HL-60 (cell line): Measurements from ENCODE around the gene FANCI.

ENCODE experiments used
- DNase-seq, 2 experiments: peaks; one replicate each; pipeline ENCODE4 v3.0.0-alpha.2; 2010 to 2020; ENCODE audit warnings: low read depth in 1 of 2, low spot score in 1 of 2
- H3K27ac ChIP-seq: fragments of 250-450 bp; sonication (Bioruptor Pico); replicated peaks from 2 replicates; pipeline ENCODE4 v1.5.1; 2020; ENCODE audit warnings: mild to moderate bottlenecking, moderate library complexity
- H3K27me3 ChIP-seq: fragments of 250-450 bp; sonication (Bioruptor Pico); 2 replicates; pipeline ENCODE4 v1.5.1; 2021; ENCODE audit warnings: mild to moderate bottlenecking, moderate library complexity; ENCODE audit not compliant: insufficient read depth, poor library complexity, severe bottlenecking
- H3K4me3 ChIP-seq: replicated peaks from 2 replicates; pipeline ENCODE4 v1.5.1; 2011; ENCODE audit warnings: mild to moderate bottlenecking, control low read depth, low read length; ENCODE audit not compliant: insufficient read depth
- CTCF ChIP-seq: IDR thresholded peaks from one replicate; pipeline ENCODE4 v1.5.1; 2011; ENCODE audit warnings: low read length, control low read depth, inconsistent platforms; ENCODE audit not compliant: insufficient read depth
- GABPA ChIP-seq: IDR thresholded peaks from 2 replicates; pipeline ENCODE4 v1.6.1; 2012; ENCODE audit warnings: low read depth
- POLR2AphosphoS5 ChIP-seq: IDR thresholded peaks from 2 replicates; pipeline ENCODE4 v1.6.1; 2012; ENCODE audit warnings: low read depth
- REST ChIP-seq: IDR thresholded peaks from 2 replicates; pipeline ENCODE4 v1.6.1; 2012; ENCODE audit warnings: low read depth; ENCODE audit not compliant: insufficient replicate concordance
- SPI1 ChIP-seq: IDR thresholded peaks from 2 replicates; pipeline ENCODE4 v1.6.1; 2012; ENCODE audit warnings: low read depth, mild to moderate bottlenecking, borderline replicate concordance

FANCI gene

GRCh38 chr15:89338036-89338435 lies 94.3 kb downstream of the FANCI start:
- H3K4me3 ChIP-seq = no peak overlapping the region
- H3K27ac ChIP-seq = no peak overlapping the region
- no peak for DNase-seq
- no peak for TF ChIP-seq CTCF
- no peak for TF ChIP-seq SPI1
- no peak for TF ChIP-seq GABPA
- TF ChIP-seq POLR2AphosphoS5 = no peak
- TF ChIP-seq REST = no peak
- H3K27me3 ChIP-seq = no peaks in the 10 kb centered on the region

- no peak for TF ChIP-seq GABPA
- TF ChIP-seq REST = no peak
- TF ChIP-seq SPI1 = no peak
- TF ChIP-seq CTCF = no peak
- TF ChIP-seq POLR2AphosphoS5 = no peak
- H3K4me3 ChIP-seq = no peak overlapping the region
- no peak for DNase-seq
- H3K27ac ChIP-seq = no peak overlapping the region
- no peaks in the 10 kb centered on the region for H3K27me3 ChIP-seq
These were observed 96.8 kb downstream of the FANCI start for GRCh38 chr15:89340573-89340972.

GRCh38 chr15:89341316-89342005 lies 97.7 kb downstream of the FANCI start:
- DNase-seq = no peak
- H3K27ac ChIP-seq = no peak overlapping the region
- H3K4me3 ChIP-seq = no peak overlapping the region
- H3K27me3 ChIP-seq = no peaks in the 10 kb centered on the region
- TF ChIP-seq REST (no peak), GABPA (no peak), CTCF (no peak), SPI1 (no peak), POLR2AphosphoS5 (no peak)
